K562 (cell line): ENCODE measurements around the gene NMNAT2.

Experiments
- CREB1 ChIP-seq, 2 experiments: sonication (generic) in 1 of 2; formaldehyde crosslinking in 1 of 2; IDR thresholded peaks; 2 replicates each; pipeline versions ENCODE4 v1.6.1 to v1.8.0; 2012 to 2022; ENCODE audit warnings: inconsistent platforms in 1 of 2, mild to moderate bottlenecking in 1 of 2, missing genetic modification reagents in 1 of 2, moderate library complexity in 1 of 2
- FOXA1 ChIP-seq: fragments of 450-650 bp; IDR thresholded peaks from 2 replicates; pipeline ENCODE4 v1.6.1; 2016; ENCODE audit warnings: mild to moderate bottlenecking, borderline replicate concordance
- GABPA ChIP-seq: fragments of 200-800 bp; sonication (Bioruptor generic); conservative IDR thresholded peaks from 2 replicates; pipeline ENCODE4 v1.6.1; 2016; ENCODE audit warnings: low read depth, missing genetic modification characterization, missing compliant biosample characterization
- RFX5 ChIP-seq: IDR thresholded peaks from 2 replicates; pipeline ENCODE4 v1.6.1; 2011; ENCODE audit warnings: low read depth, mild to moderate bottlenecking, improper control_type of control experiment, low read length

- TF ChIP-seq RFX5 (no peak), GABPA (tag) (no peak), FOXA1 (no peak), CREB1 (IDR thresholded peaks at IDR 0.05) (no peak), CREB1 (CRISPR knock-in tag; IDR thresholded peaks at IDR 0.05) (no peak)
These were observed 45.5 kb downstream of the NMNAT2 start for GRCh38 chr1:183372586-183373230.
